GM12878 (cell line): ENCODE results near the gene ZNF44. TPM values are rescaled to one million over a fixed set of nuclear protein-coding genes. Genes with fewer than 3 reads are reported as not detected.

Experiments
- polyA plus RNA-seq, 11 experiments: library from polyadenylated mRNA; depleted of rRNA in 4 of 11; unstranded in 6 of 11; stranded (reverse) in 5 of 11; fragments of >200 nt; fragmentation: Nextera tagmentation in 4 of 11; fragmentation: Illumina TruSeq in 1 of 11; extraction: Ambion mirVana in 4 of 11; extraction: Trizol in 1 of 11; gene quantifications; 1 replicate in 1 of 11; 2 replicates in 10 of 11; pipeline versions ENCODE4 v1.2.1 to v1.2.3, GENCODE V29; 2011 to 2016; ENCODE audit warnings: inconsistent platforms in 2 of 11, missing spikeins in 2 of 11, low read depth in 1 of 11
- total RNA-seq, 4 experiments: library from RNA; depleted of rRNA in 3 of 4; stranded (reverse); fragments of >200 nt in 3 of 4; fragmentation: Illumina TruSeq in 1 of 4; extraction: Trizol in 1 of 4; gene quantifications; 2 replicates each; pipeline versions ENCODE4 v1.2.1 to v1.2.3, GENCODE V29; 2013 to 2021

The ZNF44 gene
- total and polyA plus RNA-seq, 10 of the 15 experiments (the other 5 are each of a cell fraction or from before 2014, with no cell fraction given), result 3.7 to 11.3 (median 5.4) TPM

Other genes with a start within 250 kb of the ZNF44 start
Only the 7 nearest of the 10 such genes appear.
- gene ZNF20, start 154.5 kb downstream of the ZNF44 start, total RNA-seq (2014; rRNA removed), result 2.3 and 3.8 TPM in 2 replicates
- gene ZNF20, start 154.5 kb downstream of the ZNF44 start, total RNA-seq (2014; rRNA removed; fragmentation: Illumina TruSeq; extraction: Trizol), result 4.9 and 5.1 TPM in 2 replicates
- 1.5 and 2.5 TPM in 2 replicates for gene ZNF20, start 154.5 kb downstream of the ZNF44 start, total RNA-seq (2021)
- gene ZNF20, start 154.5 kb downstream of the ZNF44 start, polyA plus RNA-seq (2011; rRNA removed), result 4.5 and 5.0 TPM in 2 replicates
- 2.4 and 2.5 TPM in 2 replicates for gene ZNF20, start 154.5 kb downstream of the ZNF44 start, polyA plus RNA-seq (2014; fragmentation: Illumina TruSeq; extraction: Trizol)
- gene ZNF20, start 154.5 kb downstream of the ZNF44 start, polyA plus RNA-seq (2014; fragmentation: Nextera tagmentation; extraction: Ambion mirVana), result 1 to 10 TPM; 2.5 to 2.8 TPM
- 1.4 and 2.0 TPM in 2 replicates for gene ZNF20, start 154.5 kb downstream of the ZNF44 start, polyA plus RNA-seq (2014; rRNA removed)
- 1 to 10 TPM; 2.9 TPM for gene ZNF20, start 154.5 kb downstream of the ZNF44 start, polyA plus RNA-seq (2016; fragmentation: Nextera tagmentation; extraction: Ambion mirVana)
- 2.9 and 4.3 TPM in 2 replicates for gene ZNF625, start 138.1 kb downstream of the ZNF44 start, total RNA-seq (2014; rRNA removed)
- gene ZNF625, start 138.1 kb downstream of the ZNF44 start, total RNA-seq (2014; rRNA removed; fragmentation: Illumina TruSeq; extraction: Trizol), result 5.0 and 5.8 TPM in 2 replicates
- gene ZNF625, start 138.1 kb downstream of the ZNF44 start, total RNA-seq (2021), result 3.1 and 3.3 TPM in 2 replicates
- 1.8 and 2.2 TPM in 2 replicates for gene ZNF625, start 138.1 kb downstream of the ZNF44 start, polyA plus RNA-seq (2011; rRNA removed)
- gene ZNF625, start 138.1 kb downstream of the ZNF44 start, polyA plus RNA-seq (2014; fragmentation: Illumina TruSeq; extraction: Trizol), result 0.79 and 1.4 TPM in 2 replicates
- under 1 TPM; 0.62 to 0.64 TPM for gene ZNF625, start 138.1 kb downstream of the ZNF44 start, polyA plus RNA-seq (2014; fragmentation: Nextera tagmentation; extraction: Ambion mirVana)
- 1.1 TPM in 2 replicates for gene ZNF625, start 138.1 kb downstream of the ZNF44 start, polyA plus RNA-seq (2014; rRNA removed)
- under 1 TPM; 0.52 to 0.77 TPM for gene ZNF625, start 138.1 kb downstream of the ZNF44 start, polyA plus RNA-seq (2016; fragmentation: Nextera tagmentation; extraction: Ambion mirVana)
- 7.4 and 7.8 TPM in 2 replicates for gene ZNF136, start 131.8 kb downstream of the ZNF44 start, total RNA-seq (2014; rRNA removed)
- 7.7 and 8.8 TPM in 2 replicates for gene ZNF136, start 131.8 kb downstream of the ZNF44 start, total RNA-seq (2014; rRNA removed; fragmentation: Illumina TruSeq; extraction: Trizol)
- 4.9 and 6.6 TPM in 2 replicates for gene ZNF136, start 131.8 kb downstream of the ZNF44 start, total RNA-seq (2021)
- 7.1 and 11.4 TPM in 2 replicates for gene ZNF136, start 131.8 kb downstream of the ZNF44 start, polyA plus RNA-seq (2011; rRNA removed)
- gene ZNF136, start 131.8 kb downstream of the ZNF44 start, polyA plus RNA-seq (2014; fragmentation: Illumina TruSeq; extraction: Trizol), result 6.6 and 8.0 TPM in 2 replicates
- gene ZNF136, start 131.8 kb downstream of the ZNF44 start, polyA plus RNA-seq (2014; fragmentation: Nextera tagmentation; extraction: Ambion mirVana), result 1 to 10 TPM; 2.8 to 3.1 TPM
- 2.9 and 5.0 TPM in 2 replicates for gene ZNF136, start 131.8 kb downstream of the ZNF44 start, polyA plus RNA-seq (2014; rRNA removed)
- gene ZNF136, start 131.8 kb downstream of the ZNF44 start, polyA plus RNA-seq (2016; fragmentation: Nextera tagmentation; extraction: Ambion mirVana), result 1 to 10 TPM; 6.7 to 7.7 TPM
- 1.8 and 2.7 TPM in 2 replicates for gene ZNF563, start 38.8 kb upstream of the ZNF44 start, total RNA-seq (2014; rRNA removed)
- 4.4 TPM in 2 replicates for gene ZNF563, start 38.8 kb upstream of the ZNF44 start, total RNA-seq (2014; rRNA removed; fragmentation: Illumina TruSeq; extraction: Trizol)
- gene ZNF563, start 38.8 kb upstream of the ZNF44 start, total RNA-seq (2021), result 2.8 and 3.7 TPM in 2 replicates
- gene ZNF563, start 38.8 kb upstream of the ZNF44 start, polyA plus RNA-seq (2011; rRNA removed), result 6.4 and 11.4 TPM in 2 replicates
- gene ZNF563, start 38.8 kb upstream of the ZNF44 start, polyA plus RNA-seq (2014; fragmentation: Illumina TruSeq; extraction: Trizol), result 2.8 and 3.8 TPM in 2 replicates
- gene ZNF563, start 38.8 kb upstream of the ZNF44 start, polyA plus RNA-seq (2014; fragmentation: Nextera tagmentation; extraction: Ambion mirVana), result 1 to 10 TPM; 1.7 to 2.5 TPM
- gene ZNF563, start 38.8 kb upstream of the ZNF44 start, polyA plus RNA-seq (2014; rRNA removed), result 2.7 and 2.8 TPM in 2 replicates
- gene ZNF563, start 38.8 kb upstream of the ZNF44 start, polyA plus RNA-seq (2016; fragmentation: Nextera tagmentation; extraction: Ambion mirVana), result 1 to 10 TPM; 4.8 to 5.5 TPM
- gene ZNF442, start 70.8 kb upstream of the ZNF44 start, total RNA-seq (2014; rRNA removed), result 0.11 and 0.23 TPM in 2 replicates
- 0.41 and 0.45 TPM in 2 replicates for gene ZNF442, start 70.8 kb upstream of the ZNF44 start, total RNA-seq (2014; rRNA removed; fragmentation: Illumina TruSeq; extraction: Trizol)
- gene ZNF442, start 70.8 kb upstream of the ZNF44 start, total RNA-seq (2021), result 0.15 and 0.58 TPM in 2 replicates
- gene ZNF442, start 70.8 kb upstream of the ZNF44 start, polyA plus RNA-seq (2011; rRNA removed), result 0.26 and 0.69 TPM in 2 replicates
- 0.10 and 0.65 TPM in 2 replicates for gene ZNF442, start 70.8 kb upstream of the ZNF44 start, polyA plus RNA-seq (2014; fragmentation: Illumina TruSeq; extraction: Trizol)
- gene ZNF442, start 70.8 kb upstream of the ZNF44 start, polyA plus RNA-seq (2014; fragmentation: Nextera tagmentation; extraction: Ambion mirVana), result under 1 TPM in 1 of 2 experiments, not detected in 1; 0.05 TPM
- 0.10 and 0.13 TPM in 2 replicates for gene ZNF442, start 70.8 kb upstream of the ZNF44 start, polyA plus RNA-seq (2014; rRNA removed)
- gene ZNF442, start 70.8 kb upstream of the ZNF44 start, polyA plus RNA-seq (2016; fragmentation: Nextera tagmentation; extraction: Ambion mirVana), result under 1 TPM; 0.24 to 0.64 TPM
- gene ZNF799, start 106.4 kb upstream of the ZNF44 start, total RNA-seq (2014; rRNA removed), result 3.2 and 4.3 TPM in 2 replicates
- 4.5 and 4.7 TPM in 2 replicates for gene ZNF799, start 106.4 kb upstream of the ZNF44 start, total RNA-seq (2014; rRNA removed; fragmentation: Illumina TruSeq; extraction: Trizol)
- 3.1 and 3.5 TPM in 2 replicates for gene ZNF799, start 106.4 kb upstream of the ZNF44 start, total RNA-seq (2021)
- 9.2 and 13.8 TPM in 2 replicates for gene ZNF799, start 106.4 kb upstream of the ZNF44 start, polyA plus RNA-seq (2011; rRNA removed)
- gene ZNF799, start 106.4 kb upstream of the ZNF44 start, polyA plus RNA-seq (2014; fragmentation: Illumina TruSeq; extraction: Trizol), result 2.5 and 2.6 TPM in 2 replicates
- 1 to 10 TPM; 1.5 to 2.0 TPM for gene ZNF799, start 106.4 kb upstream of the ZNF44 start, polyA plus RNA-seq (2014; fragmentation: Nextera tagmentation; extraction: Ambion mirVana)
- gene ZNF799, start 106.4 kb upstream of the ZNF44 start, polyA plus RNA-seq (2014; rRNA removed), result 2.1 and 2.3 TPM in 2 replicates
- 1 to 10 TPM; 2.9 to 3.3 TPM for gene ZNF799, start 106.4 kb upstream of the ZNF44 start, polyA plus RNA-seq (2016; fragmentation: Nextera tagmentation; extraction: Ambion mirVana)
- gene ZNF443, start 146.1 kb upstream of the ZNF44 start, total RNA-seq (2014; rRNA removed), result 3.6 and 4.0 TPM in 2 replicates
- gene ZNF443, start 146.1 kb upstream of the ZNF44 start, total RNA-seq (2014; rRNA removed; fragmentation: Illumina TruSeq; extraction: Trizol), result 5.8 and 6.0 TPM in 2 replicates
- gene ZNF443, start 146.1 kb upstream of the ZNF44 start, total RNA-seq (2021), result 3.9 and 4.2 TPM in 2 replicates
- 9.1 and 14.2 TPM in 2 replicates for gene ZNF443, start 146.1 kb upstream of the ZNF44 start, polyA plus RNA-seq (2011; rRNA removed)
- gene ZNF443, start 146.1 kb upstream of the ZNF44 start, polyA plus RNA-seq (2014; fragmentation: Illumina TruSeq; extraction: Trizol), result 3.4 and 4.1 TPM in 2 replicates
- 1 to 10 TPM; 3.0 to 4.5 TPM for gene ZNF443, start 146.1 kb upstream of the ZNF44 start, polyA plus RNA-seq (2014; fragmentation: Nextera tagmentation; extraction: Ambion mirVana)
- gene ZNF443, start 146.1 kb upstream of the ZNF44 start, polyA plus RNA-seq (2014; rRNA removed), result 1.8 and 2.1 TPM in 2 replicates
- 1 to 10 TPM; 3.0 to 4.1 TPM for gene ZNF443, start 146.1 kb upstream of the ZNF44 start, polyA plus RNA-seq (2016; fragmentation: Nextera tagmentation; extraction: Ambion mirVana)